ENCODE measurements around the gene AQP1.

DNA sequence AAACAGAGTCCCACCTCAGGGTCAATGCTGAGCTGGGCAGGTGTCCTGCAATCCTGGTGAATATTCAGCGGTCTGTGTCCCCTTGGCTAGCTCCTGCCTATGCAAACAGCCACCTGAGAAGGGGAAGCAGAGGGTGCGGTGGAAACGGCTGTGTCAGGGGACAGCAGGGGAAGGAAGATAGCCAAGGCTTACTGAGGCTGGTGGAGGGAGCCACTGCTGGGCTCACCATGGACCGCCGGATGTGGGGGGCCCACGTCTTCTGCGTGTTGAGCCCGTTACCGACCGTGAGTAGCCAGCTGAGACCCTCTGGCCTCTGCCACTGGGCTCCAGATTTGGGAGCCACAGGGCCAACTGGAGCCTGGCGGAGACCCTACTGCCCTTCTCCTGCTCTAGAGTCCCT lies 52.2 kb downstream of the AQP1 start, which contains the start of gene GHRHR:
- TF ChIP-seq, protein P1, sequence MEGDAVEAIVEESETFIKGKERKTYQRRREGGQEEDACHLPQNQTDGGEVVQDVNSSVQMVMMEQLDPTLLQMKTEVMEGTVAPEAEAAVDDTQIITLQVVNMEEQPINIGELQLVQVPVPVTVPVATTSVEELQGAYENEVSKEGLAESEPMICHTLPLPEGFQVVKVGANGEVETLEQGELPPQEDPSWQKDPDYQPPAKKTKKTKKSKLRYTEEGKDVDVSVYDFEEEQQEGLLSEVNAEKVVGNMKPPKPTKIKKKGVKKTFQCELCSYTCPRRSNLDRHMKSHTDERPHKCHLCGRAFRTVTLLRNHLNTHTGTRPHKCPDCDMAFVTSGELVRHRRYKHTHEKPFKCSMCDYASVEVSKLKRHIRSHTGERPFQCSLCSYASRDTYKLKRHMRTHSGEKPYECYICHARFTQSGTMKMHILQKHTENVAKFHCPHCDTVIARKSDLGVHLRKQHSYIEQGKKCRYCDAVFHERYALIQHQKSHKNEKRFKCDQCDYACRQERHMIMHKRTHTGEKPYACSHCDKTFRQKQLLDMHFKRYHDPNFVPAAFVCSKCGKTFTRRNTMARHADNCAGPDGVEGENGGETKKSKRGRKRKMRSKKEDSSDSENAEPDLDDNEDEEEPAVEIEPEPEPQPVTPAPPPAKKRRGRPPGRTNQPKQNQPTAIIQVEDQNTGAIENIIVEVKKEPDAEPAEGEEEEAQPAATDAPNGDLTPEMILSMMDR (conservative IDR thresholded peaks at IDR 0.05; ENCODE audit: low read length) = no peak
- no peak for TF ChIP-seq EZH2phosphoT487 (IDR thresholded peaks at IDR 0.05; ENCODE audit: borderline replicate concordance, low read depth, low read length)

Data from OCI-LY7 (cell line).